SK-N-SH treated with all-trans-retinoic acid at 6 μM for 48 hours (cell line): ENCODE data around the gene UBXN6.

Experiments
- ATAC-seq: fragments of 200-7000 bp; cut with Tn5 transposase; 3 replicates; pipeline ENCODE4 v1.9.1; 2020; ENCODE audit warnings: mild to moderate bottlenecking, moderate library complexity
- ARNTL ChIP-seq: fragments of 450-650 bp; formaldehyde crosslinking; IDR thresholded peaks from 2 replicates; pipeline ENCODE4 v1.5.0; 2020; ENCODE audit warnings: low read depth, mild to moderate bottlenecking, moderate library complexity, borderline replicate concordance
- BACH2 ChIP-seq: fragments of 250-450 bp; sonication (Bioruptor Pico); IDR thresholded peaks from 2 replicates; pipeline ENCODE4 v1.9.0; 2021; ENCODE audit warnings: mild to moderate bottlenecking, borderline replicate concordance
- CREB5 ChIP-seq: fragments of 250-450 bp; sonication (Bioruptor Pico); IDR thresholded peaks from 2 replicates; pipeline ENCODE4 v1.5.1; 2020; ENCODE audit warnings: low read depth, mild to moderate bottlenecking, moderate library complexity
- CSDC2 ChIP-seq: fragments of 250-450 bp; sonication (Bioruptor Pico); IDR thresholded peaks from 2 replicates; pipeline ENCODE4 v1.5.0; 2020; ENCODE audit warnings: mild to moderate bottlenecking, moderate library complexity
- CSRNP3 ChIP-seq: fragments of 250-450 bp; sonication (Bioruptor Pico); IDR thresholded peaks from 2 replicates; pipeline ENCODE4 v1.5.1; 2021; ENCODE audit warnings: mild to moderate bottlenecking, moderate library complexity
- ESRRG ChIP-seq: fragments of 250-450 bp; sonication (Bioruptor Pico); IDR thresholded peaks from 2 replicates; pipeline ENCODE4 v1.6.1; 2021; ENCODE audit warnings: mild to moderate bottlenecking
- GLIS3 ChIP-seq: fragments of 250-450 bp; sonication (Bioruptor Pico); IDR thresholded peaks from 2 replicates; pipeline ENCODE4 v1.5.0; 2020; ENCODE audit warnings: mild to moderate bottlenecking, moderate library complexity
- ISL1 ChIP-seq: fragments of 250-450 bp; sonication (Bioruptor Pico); IDR thresholded peaks from 2 replicates; pipeline ENCODE4 v2.1.2; 2022; ENCODE audit warnings: mild to moderate bottlenecking, moderate library complexity
- OSR1 ChIP-seq: fragments of 250-450 bp; sonication (Bioruptor Pico); IDR thresholded peaks from 2 replicates; pipeline ENCODE4 v1.8.0; 2022; ENCODE audit warnings: moderate library complexity, mild to moderate bottlenecking, inconsistent platforms
- PATZ1 ChIP-seq: fragments of 250-450 bp; sonication (Bioruptor Pico); IDR thresholded peaks from 2 replicates; pipeline ENCODE4 v1.8.0; 2020; ENCODE audit warnings: mild to moderate bottlenecking, moderate library complexity, borderline replicate concordance
- POU6F1 ChIP-seq: fragments of 250-450 bp; sonication (Bioruptor Pico); IDR thresholded peaks from 2 replicates; pipeline ENCODE4 v1.8.0; 2021; ENCODE audit warnings: low read depth, mild to moderate bottlenecking, moderate library complexity, borderline replicate concordance
- RARB ChIP-seq: fragments of 250-450 bp; sonication (Bioruptor Pico); IDR thresholded peaks from 2 replicates; pipeline ENCODE4 v1.8.0; 2021; ENCODE audit warnings: mild to moderate bottlenecking, moderate library complexity
- SNAI2 ChIP-seq: fragments of 250-450 bp; sonication (Bioruptor Pico); IDR thresholded peaks from 2 replicates; pipeline ENCODE4 v1.5.0; 2020; ENCODE audit warnings: mild to moderate bottlenecking, moderate library complexity
- TCF4 ChIP-seq: fragments of 250-450 bp; sonication (Bioruptor Pico); IDR thresholded peaks from 2 replicates; pipeline ENCODE4 v1.8.0; 2021; ENCODE audit warnings: mild to moderate bottlenecking, moderate library complexity, borderline replicate concordance
- TOX ChIP-seq: fragments of 250-450 bp; sonication (Bioruptor Pico); IDR thresholded peaks from 2 replicates; pipeline ENCODE4 v1.8.0; 2021; ENCODE audit warnings: mild to moderate bottlenecking, moderate library complexity, borderline replicate concordance
- ZFP3 ChIP-seq: fragments of 250-450 bp; sonication (Bioruptor Pico); IDR thresholded peaks from 2 replicates; pipeline ENCODE4 v1.5.0; 2020; ENCODE audit warnings: mild to moderate bottlenecking, moderate library complexity
- ZFP30 ChIP-seq: fragments of 450-650 bp; formaldehyde crosslinking; IDR thresholded peaks from 2 replicates; pipeline ENCODE4 v1.5.0; 2022; ENCODE audit warnings: mild to moderate bottlenecking, moderate library complexity
- ZNF565 ChIP-seq: fragments of 450-650 bp; formaldehyde crosslinking; conservative IDR thresholded peaks from 2 replicates; pipeline ENCODE4 v1.5.0; 2020; ENCODE audit warnings: low read depth, mild to moderate bottlenecking, moderate library complexity
- ZNF70 ChIP-seq: fragments of 450-650 bp; formaldehyde crosslinking; IDR thresholded peaks from 2 replicates; pipeline ENCODE4 v1.5.0; 2020; ENCODE audit warnings: mild to moderate bottlenecking, moderate library complexity
- ZNF8 ChIP-seq: fragments of 450-650 bp; formaldehyde crosslinking; IDR thresholded peaks from 2 replicates; pipeline ENCODE4 v1.5.0; 2020; ENCODE audit warnings: mild to moderate bottlenecking, moderate library complexity
- TF ChIP-seq, protein P1 (sequence below): fragments of 250-450 bp; sonication (Bioruptor Pico); IDR thresholded peaks from 2 replicates; pipeline ENCODE4 v1.5.0; 2020; ENCODE audit warnings: mild to moderate bottlenecking, moderate library complexity

UBXN6 gene

DNA sequence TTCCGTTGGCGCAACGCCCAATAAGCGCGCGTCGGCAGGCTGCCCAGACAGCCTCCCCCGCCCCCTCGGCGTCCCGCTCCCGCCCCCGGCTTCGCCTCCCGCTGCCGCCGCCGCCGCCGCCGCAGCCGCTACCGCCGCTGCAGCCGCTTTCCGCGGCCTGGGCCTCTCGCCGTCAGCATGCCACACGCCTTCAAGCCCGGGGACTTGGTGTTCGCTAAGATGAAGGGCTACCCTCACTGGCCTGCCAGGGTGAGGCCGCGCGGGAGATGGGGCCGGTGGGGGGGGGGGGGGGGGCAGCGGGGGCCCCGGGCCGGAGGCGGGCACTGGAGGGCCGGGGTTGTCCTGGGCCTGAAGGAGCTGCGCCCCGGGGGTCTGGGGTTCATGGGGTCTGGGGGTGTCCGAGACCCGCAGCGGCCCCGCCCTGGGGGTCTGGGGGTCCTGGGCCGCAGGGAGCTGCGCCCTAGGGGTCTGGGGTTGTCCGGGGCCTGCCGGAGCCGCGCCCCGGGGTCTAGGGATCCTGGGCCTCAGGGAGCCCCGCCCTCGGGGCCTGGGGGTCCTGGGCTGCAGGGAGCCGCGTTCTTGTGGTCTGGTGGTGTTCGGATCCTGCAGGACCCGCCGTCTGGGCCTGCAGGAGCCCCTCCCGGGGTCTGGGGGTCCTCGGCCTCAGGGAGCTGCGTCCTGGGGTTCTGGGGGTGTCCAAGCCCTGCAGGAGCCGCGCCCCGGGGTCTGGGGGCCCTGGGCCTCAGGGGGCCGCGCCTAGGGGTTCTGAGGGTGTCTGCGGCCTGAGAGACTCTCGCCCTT is 14.8 kb upstream of the UBXN6 start, which contains the start of gene HDGFL2:
TSS of gene HDGFL2 (plus strand) at position 124 of the 801 bp plus-strand sequence. CDS start at position 178, 54 bp downstream.
- TF ChIP-seq CSRNP3 (CRISPR knock-in tag) (no peak), ISL1 (CRISPR knock-in tag) (no peak), BACH2 (CRISPR knock-in tag) (no peak), ZNF565 (CRISPR knock-in tag) (no peak), RARB (CRISPR knock-in tag) (no peak), ZNF8 (CRISPR knock-in tag) (no peak), PATZ1 (no peak), TOX (CRISPR knock-in tag) (no peak), ARNTL (CRISPR knock-in tag) (no peak)
- TF ChIP-seq, protein P1, sequence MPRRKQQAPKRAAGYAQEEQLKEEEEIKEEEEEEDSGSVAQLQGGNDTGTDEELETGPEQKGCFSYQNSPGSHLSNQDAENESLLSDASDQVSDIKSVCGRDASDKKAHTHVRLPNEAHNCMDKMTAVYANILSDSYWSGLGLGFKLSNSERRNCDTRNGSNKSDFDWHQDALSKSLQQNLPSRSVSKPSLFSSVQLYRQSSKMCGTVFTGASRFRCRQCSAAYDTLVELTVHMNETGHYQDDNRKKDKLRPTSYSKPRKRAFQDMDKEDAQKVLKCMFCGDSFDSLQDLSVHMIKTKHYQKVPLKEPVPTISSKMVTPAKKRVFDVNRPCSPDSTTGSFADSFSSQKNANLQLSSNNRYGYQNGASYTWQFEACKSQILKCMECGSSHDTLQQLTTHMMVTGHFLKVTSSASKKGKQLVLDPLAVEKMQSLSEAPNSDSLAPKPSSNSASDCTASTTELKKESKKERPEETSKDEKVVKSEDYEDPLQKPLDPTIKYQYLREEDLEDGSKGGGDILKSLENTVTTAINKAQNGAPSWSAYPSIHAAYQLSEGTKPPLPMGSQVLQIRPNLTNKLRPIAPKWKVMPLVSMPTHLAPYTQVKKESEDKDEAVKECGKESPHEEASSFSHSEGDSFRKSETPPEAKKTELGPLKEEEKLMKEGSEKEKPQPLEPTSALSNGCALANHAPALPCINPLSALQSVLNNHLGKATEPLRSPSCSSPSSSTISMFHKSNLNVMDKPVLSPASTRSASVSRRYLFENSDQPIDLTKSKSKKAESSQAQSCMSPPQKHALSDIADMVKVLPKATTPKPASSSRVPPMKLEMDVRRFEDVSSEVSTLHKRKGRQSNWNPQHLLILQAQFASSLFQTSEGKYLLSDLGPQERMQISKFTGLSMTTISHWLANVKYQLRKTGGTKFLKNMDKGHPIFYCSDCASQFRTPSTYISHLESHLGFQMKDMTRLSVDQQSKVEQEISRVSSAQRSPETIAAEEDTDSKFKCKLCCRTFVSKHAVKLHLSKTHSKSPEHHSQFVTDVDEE, result no peak
- no peak for ATAC-seq

GRCh38 chr19:4471403-4472173 is 14.0 kb upstream of the UBXN6 start:
- peak; percentile 91 for ATAC-seq
- TF ChIP-seq TOX (CRISPR knock-in tag) (no peak), CSDC2 (no peak), SNAI2 (CRISPR knock-in tag) (no peak), CSRNP3 (CRISPR knock-in tag) (no peak), ARNTL (CRISPR knock-in tag) (no peak), ZNF70 (CRISPR knock-in tag) (no peak), ZFP30 (CRISPR knock-in tag) (no peak), RARB (CRISPR knock-in tag) (no peak), OSR1 (CRISPR knock-in tag) (no peak)

DNA sequence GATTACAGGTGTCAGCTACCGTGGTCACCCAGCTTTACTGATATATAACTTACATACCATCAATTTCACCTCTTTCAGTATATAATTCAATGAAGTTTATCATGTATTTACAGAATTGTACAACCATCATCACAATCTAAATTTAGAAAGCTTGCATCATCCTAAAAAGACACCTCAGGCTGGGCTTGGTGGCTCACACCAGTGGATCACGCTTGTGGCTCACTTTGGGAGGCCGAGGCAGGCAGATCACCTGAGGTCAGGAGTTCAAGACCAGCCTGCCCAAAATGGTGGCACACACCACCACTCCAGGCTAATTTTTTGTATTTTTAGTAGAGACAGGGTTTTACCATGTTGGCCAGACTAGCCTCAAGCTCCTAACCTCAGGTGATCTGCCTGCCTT is 10.2 kb upstream of the UBXN6 start:
- TF ChIP-seq CREB5, result no peak
- no peak for TF ChIP-seq ESRRG (CRISPR knock-in tag)
- no peak for TF ChIP-seq ZNF70 (CRISPR knock-in tag)
- TF ChIP-seq ZFP3 (CRISPR knock-in tag), result no peak
- no peak for TF ChIP-seq RARB (CRISPR knock-in tag)
- no peak for TF ChIP-seq OSR1 (CRISPR knock-in tag)
- no peak for TF ChIP-seq SNAI2 (CRISPR knock-in tag)
- TF ChIP-seq TCF4 (CRISPR knock-in tag), result no peak
- TF ChIP-seq GLIS3, result no peak
- TF ChIP-seq POU6F1, result no peak
- no peak for TF ChIP-seq ARNTL (CRISPR knock-in tag)
- no peak for ATAC-seq
